Heart left ventricle (tissue), 13 donors: ENCODE data around the gene NFIX.

Source experiments
- CTCF ChIP-seq, 12 donors: fragments of 200-600 bp; sonication (generic) in 4 of 12; IDR thresholded peaks; one replicate each; pipeline versions ENCODE4 v1.5.0 to v1.8.0; 2018 to 2022; ENCODE audit warnings: antibody characterized with exemption in 12 of 12, mild to moderate bottlenecking in 5 of 12
- POLR2A ChIP-seq, 2 donors: fragments of 450-650 bp; IDR thresholded peaks; one replicate each; pipeline ENCODE4 v1.6.1; 2017; ENCODE audit warnings: antibody characterized with exemption in 2 of 2, mild to moderate bottlenecking in 2 of 2, moderate library complexity in 2 of 2
- donor health status: ischemic (EF 13 %, LVEDD 7.1; RV severe dilation, severe dysfunction).
- donor health status: DM: no; HTN: yes; CAD: no.
- donor health status: DM: no; HTN: no; CAD: no.
- donor health status: ischemic (EF 25% LVEDD 6.9; RV normal size, moderate dysfunction).
- donor health status: ischemic (EF 25% LVEDD 5.7; RV mildly dilated, moderate dysfunction).
- donor health status: ischemic (EF 35%, LVEDD 5.7; RV mildly dilated, moderate dysfunction).
- donor health status: nonischemic (EF 11% LVEDD 7.7; RV severe dilation, severe dysfunction).
- donor health status: DM: yes; HTN: yes; CAD: no.
- donor health status: PGD.
- donor health status: ischemic (EF 29% LVEDD 5.4; RV normal size, mild dysfunction).
- donor health status: nonischemic (EF 23%, LVEDD 6.1; RV moderate dilation, normal function).

GRCh38 chr19:12997179-12997966 lies 2.1 kb downstream of the NFIX start:
- TF ChIP-seq CTCF (IDR thresholded peaks at IDR 0.05) (no peak), POLR2A (IDR thresholded peaks at IDR 0.05) (no peak)
